Measurements from ENCODE around the gene AHRR. TPM values are rescaled to one million over a fixed set of nuclear protein-coding genes. Genes with fewer than 3 reads are reported as not detected.

Gene AHRR
- total and polyA plus RNA-seq, 3 donors from 2014 or later, result 36.9 to 68.5 (median 43.4) TPM

GRCh38 chr5:377326-377981 is 55.9 kb downstream of the AHRR start:
- peaks cover 6% of the 10 kb centered on the region for H3K4me1 ChIP-seq
- no peaks in the 10 kb centered on the region for H3K27me3 ChIP-seq
- 98 to 100% methylated on average over 2 to 10 of the region's 10 CpGs for WGBS, 2 donors
- peak; percentile 11 for DNase-seq
- intact Hi-C loops (cut with DNase I; ENCODE audit: low total_unique reads), result no loop called here
- H3K36me3 ChIP-seq (ENCODE audit: low read depth, missing control alignments), result no peaks in the 10 kb centered on the region
- no peaks in the 10 kb centered on the region for H3K9me3 ChIP-seq
- TF ChIP-seq CTCF (IDR thresholded peaks at IDR 0.05) (no peak), POLR2A (IDR thresholded peaks at IDR 0.05) (no peak)
- no peak overlapping the region for H3K4me3 ChIP-seq
- no peak overlapping the region for H3K27ac ChIP-seq

GRCh38 chr5:378301-378891 is 56.9 kb downstream of the AHRR start:
- TF ChIP-seq CTCF (IDR thresholded peaks at IDR 0.05) (no peak), POLR2A (IDR thresholded peaks at IDR 0.05) (no peak)
- Histone ChIP-seq H3K27me3 (no peaks in the 10 kb centered on the region), H3K4me1 (peaks cover 6% of the 10 kb centered on the region), H3K9me3 (no peaks in the 10 kb centered on the region), H3K27ac (no peak overlapping the region), H3K4me3 (no peak overlapping the region), H3K36me3 (ENCODE audit: low read depth, missing control alignments) (no peaks in the 10 kb centered on the region)
- no peak for DNase-seq
- intact Hi-C loops (cut with DNase I; ENCODE audit: low total_unique reads), result no loop called here
- 77 to 79% methylated on average over 8 of the region's 8 CpGs for WGBS, 2 donors

- Histone ChIP-seq H3K4me3 (no peak overlapping the region), H3K27me3 (no peaks in the 10 kb centered on the region), H3K36me3 (ENCODE audit: low read depth, missing control alignments) (no peaks in the 10 kb centered on the region), H3K9me3 (no peaks in the 10 kb centered on the region), H3K4me1 (peaks cover 3% of the 10 kb centered on the region), H3K27ac (no peak overlapping the region)
- 92 to 95% methylated on average over 16 of the region's 16 CpGs for whole genome bisulfite sequencing, 2 donors
- peak; percentile 8 for DNase-seq
- no peak for TF ChIP-seq CTCF (IDR thresholded peaks at IDR 0.05)
- TF ChIP-seq POLR2A (IDR thresholded peaks at IDR 0.05), result no peak
- intact Hi-C loops (cut with DNase I; ENCODE audit: low total_unique reads), result no loop called here
Observed at GRCh38 chr5:378976-379742, 57.6 kb downstream of the AHRR start.

- no peaks in the 10 kb centered on the region for H3K36me3 ChIP-seq (ENCODE audit: low read depth, missing control alignments)
- intact Hi-C loops (cut with DNase I; ENCODE audit: low total_unique reads), result no loop called here
- TF ChIP-seq CTCF (IDR thresholded peaks at IDR 0.05) (no peak), POLR2A (IDR thresholded peaks at IDR 0.05) (no peak)
- H3K27me3 ChIP-seq, result no peaks in the 10 kb centered on the region
- H3K4me3 ChIP-seq, result no peak overlapping the region
- DNase-seq, result peak; percentile 1
- no peaks in the 10 kb centered on the region for H3K4me1 ChIP-seq
- no peaks in the 10 kb centered on the region for H3K9me3 ChIP-seq
- H3K27ac ChIP-seq, result no peak overlapping the region
- WGBS, 2 donors, result 90 to 97% methylated on average over 2 of the region's 2 CpGs
Observed at GRCh38 chr5:380701-381309, 59.3 kb downstream of the AHRR start.
